ENCODE results near the gene ABTB2.

Gene ABTB2

DNA sequence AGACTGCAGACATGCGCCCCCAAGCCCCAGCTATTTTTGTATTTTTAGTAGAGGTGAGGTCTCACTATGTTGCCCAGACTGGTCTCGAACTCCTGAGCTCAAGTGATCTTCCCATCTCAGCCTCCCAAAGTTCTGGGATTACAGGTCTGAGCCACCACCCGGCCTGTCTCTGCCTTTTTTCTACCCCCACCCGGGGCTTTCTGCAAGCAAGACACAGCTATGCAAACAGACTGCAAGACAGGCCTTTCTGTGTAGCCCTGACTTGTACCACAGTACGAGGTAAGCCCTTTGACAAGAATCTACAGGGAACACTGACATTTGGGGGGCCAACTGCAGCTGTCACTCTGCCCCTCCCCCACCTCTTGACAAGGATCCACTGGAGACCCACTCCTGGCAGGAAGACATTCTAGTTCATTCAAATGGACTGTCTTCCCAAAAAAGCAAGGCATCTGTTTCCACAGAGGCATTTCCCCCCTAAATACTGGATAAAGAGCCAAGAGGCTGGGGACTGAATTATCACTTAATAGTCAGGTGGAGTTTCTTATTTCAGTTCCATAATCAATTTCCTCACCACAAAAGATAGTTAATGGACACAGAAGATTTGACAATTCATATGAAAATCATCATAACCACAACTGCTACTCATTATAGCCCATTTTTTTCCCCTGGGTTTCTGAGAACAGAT, 118.2 kb downstream of the ABTB2 start:
- TF ChIP-seq TAF1 (IDR thresholded peaks at IDR 0.05; ENCODE audit: borderline replicate concordance, insufficient read depth, low read length) (no peak), POLR2AphosphoS5 (IDR thresholded peaks at IDR 0.05; ENCODE audit: low read depth, low read length) (no peak), SIN3A (IDR thresholded peaks at IDR 0.05; ENCODE audit: borderline replicate concordance, insufficient read depth, low read length) (no peak), REST (IDR thresholded peaks at IDR 0.05; ENCODE audit: insufficient read depth in 1 of 2, low read depth in 2 of 2, low read length in 2 of 2) (no peak), FOXP2 (optimal IDR thresholded peaks at IDR 0.05; ENCODE audit: borderline replicate concordance, extremely low read depth, extremely low read length, insufficient read depth) (no peak)

DNA sequence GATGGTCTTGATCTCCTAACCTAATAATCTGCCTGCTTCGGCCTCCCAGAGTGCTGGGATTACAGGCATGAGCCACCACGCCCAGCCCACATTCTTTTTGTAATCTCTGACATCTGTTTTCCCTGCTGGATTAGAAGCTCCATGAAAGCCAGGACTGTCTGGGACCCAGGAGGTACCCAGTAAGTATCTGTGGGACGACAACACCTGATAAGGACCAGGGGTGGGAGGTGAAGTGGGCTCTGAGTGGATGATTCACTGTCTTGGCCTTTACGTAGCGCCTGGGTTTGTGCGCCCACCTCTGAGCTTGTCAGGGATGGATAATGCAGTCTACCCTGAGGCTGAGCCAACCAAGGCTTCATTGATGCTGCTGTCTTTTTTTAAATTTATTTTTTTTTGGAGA, 118.8 kb downstream of the ABTB2 start:
- TF ChIP-seq TAF1 (IDR thresholded peaks at IDR 0.05; ENCODE audit: borderline replicate concordance, insufficient read depth, low read length) (no peak), SIN3A (IDR thresholded peaks at IDR 0.05; ENCODE audit: borderline replicate concordance, insufficient read depth, low read length) (no peak), FOXP2 (optimal IDR thresholded peaks at IDR 0.05; ENCODE audit: borderline replicate concordance, extremely low read depth, extremely low read length, insufficient read depth) (no peak)

GRCh38 chr11:34238533-34238932, 119.3 kb downstream of the ABTB2 start:
- TF ChIP-seq REST (IDR thresholded peaks at IDR 0.05; ENCODE audit: insufficient read depth in 1 of 2, low read depth in 2 of 2, low read length in 2 of 2), result no peak

- no peak for TF ChIP-seq POLR2AphosphoS5 (IDR thresholded peaks at IDR 0.05; ENCODE audit: low read depth, low read length)
- TF ChIP-seq SIN3A (IDR thresholded peaks at IDR 0.05; ENCODE audit: borderline replicate concordance, insufficient read depth, low read length), result no peak
- no peak for TF ChIP-seq FOXP2 (optimal IDR thresholded peaks at IDR 0.05; ENCODE audit: borderline replicate concordance, extremely low read depth, extremely low read length, insufficient read depth)
- no peak for TF ChIP-seq REST (IDR thresholded peaks at IDR 0.05; ENCODE audit: insufficient read depth in 1 of 2, low read depth in 2 of 2, low read length in 2 of 2)
- TF ChIP-seq TAF1 (IDR thresholded peaks at IDR 0.05; ENCODE audit: borderline replicate concordance, insufficient read depth, low read length), result no peak
Observed at GRCh38 chr11:34236572-34236971, 121.2 kb downstream of the ABTB2 start.

- no peak for TF ChIP-seq POLR2AphosphoS5 (IDR thresholded peaks at IDR 0.05; ENCODE audit: low read depth, low read length)
- TF ChIP-seq FOXP2 (optimal IDR thresholded peaks at IDR 0.05; ENCODE audit: borderline replicate concordance, extremely low read depth, extremely low read length, insufficient read depth), result no peak
- no peak for TF ChIP-seq REST (IDR thresholded peaks at IDR 0.05; ENCODE audit: insufficient read depth in 1 of 2, low read depth in 2 of 2, low read length in 2 of 2)
- TF ChIP-seq SIN3A (IDR thresholded peaks at IDR 0.05; ENCODE audit: borderline replicate concordance, insufficient read depth, low read length), result no peak
- TF ChIP-seq TAF1 (IDR thresholded peaks at IDR 0.05; ENCODE audit: borderline replicate concordance, insufficient read depth, low read length), result no peak
Observed at GRCh38 chr11:34235591-34236071, 122.2 kb downstream of the ABTB2 start.

Data from PFSK-1 (cell line).